GM21390 (cell line): ENCODE data around the gene GCKR.
"Not testable (repeated sequence)": the region's sequence is repeated elsewhere in the genome, so short reads cannot be mapped to it uniquely, and the experiment has no call there.

Experiments used
- ATAC-seq: cut with Tn5 transposase; IDR thresholded peaks from one replicate; pipeline ENCODE4 v1.9.1; 2021; ENCODE audit not compliant: unreplicated experiment

GCKR gene

DNA sequence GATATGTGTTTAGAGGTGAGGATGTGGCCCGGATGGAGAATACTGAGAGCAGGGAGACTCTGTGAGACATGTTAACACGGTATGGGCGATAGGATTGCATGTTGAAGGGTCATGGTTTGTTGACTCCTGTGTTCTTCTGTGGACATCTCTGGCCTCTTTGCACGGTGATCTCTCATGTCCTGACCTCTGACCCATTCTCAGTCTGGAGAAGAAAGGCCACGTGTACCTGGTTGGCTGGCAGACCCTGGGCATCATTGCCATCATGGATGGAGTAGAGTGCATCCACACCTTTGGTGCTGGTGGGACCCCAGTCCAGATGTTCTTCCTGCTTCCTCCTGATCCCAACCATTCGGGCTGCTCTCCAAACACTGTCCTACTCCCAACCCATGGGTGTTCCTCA lies 9.9 kb downstream of the GCKR start:
- ATAC-seq: no peak

DNA sequence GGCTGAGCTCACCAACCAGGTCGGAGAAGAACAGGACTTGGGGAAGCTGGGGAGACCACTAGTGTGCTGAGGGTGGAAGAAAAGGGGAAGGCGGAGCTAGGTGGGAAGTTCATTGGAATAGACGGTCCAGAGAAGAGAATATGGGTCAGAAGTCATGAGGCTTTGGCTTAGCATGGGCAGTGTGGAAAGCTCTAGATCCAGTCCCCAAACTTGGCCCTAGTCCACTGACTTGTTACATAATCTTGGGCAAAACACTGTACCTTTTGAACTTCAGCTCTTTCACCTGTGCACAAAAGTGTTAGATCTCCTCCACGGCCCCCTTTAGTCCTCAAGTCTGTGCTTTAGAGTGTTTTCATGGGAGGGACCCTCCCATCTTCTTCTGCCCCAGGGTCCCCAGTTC lies 10.7 kb downstream of the GCKR start:
- ATAC-seq: no peak

DNA sequence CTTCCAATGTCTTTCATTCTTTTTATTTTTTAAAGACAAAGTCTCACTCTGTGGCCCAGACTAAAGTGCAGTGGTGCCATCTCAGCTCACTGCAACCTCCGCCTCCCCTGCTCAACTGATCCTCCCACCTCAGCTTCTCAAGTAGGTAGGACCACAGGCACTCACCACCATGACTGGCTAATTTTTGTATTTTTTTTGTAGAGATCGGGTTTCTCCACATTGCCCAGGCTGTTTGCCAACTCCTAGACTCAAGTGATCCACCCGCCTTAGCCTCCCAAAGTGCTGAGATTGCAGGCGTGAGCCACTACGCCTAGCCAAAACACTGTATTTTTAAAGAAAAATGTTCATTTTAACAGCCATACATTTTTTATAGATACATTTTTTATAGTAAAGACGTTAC lies 12.7 kb downstream of the GCKR start:
- ATAC-seq: no peak

DNA sequence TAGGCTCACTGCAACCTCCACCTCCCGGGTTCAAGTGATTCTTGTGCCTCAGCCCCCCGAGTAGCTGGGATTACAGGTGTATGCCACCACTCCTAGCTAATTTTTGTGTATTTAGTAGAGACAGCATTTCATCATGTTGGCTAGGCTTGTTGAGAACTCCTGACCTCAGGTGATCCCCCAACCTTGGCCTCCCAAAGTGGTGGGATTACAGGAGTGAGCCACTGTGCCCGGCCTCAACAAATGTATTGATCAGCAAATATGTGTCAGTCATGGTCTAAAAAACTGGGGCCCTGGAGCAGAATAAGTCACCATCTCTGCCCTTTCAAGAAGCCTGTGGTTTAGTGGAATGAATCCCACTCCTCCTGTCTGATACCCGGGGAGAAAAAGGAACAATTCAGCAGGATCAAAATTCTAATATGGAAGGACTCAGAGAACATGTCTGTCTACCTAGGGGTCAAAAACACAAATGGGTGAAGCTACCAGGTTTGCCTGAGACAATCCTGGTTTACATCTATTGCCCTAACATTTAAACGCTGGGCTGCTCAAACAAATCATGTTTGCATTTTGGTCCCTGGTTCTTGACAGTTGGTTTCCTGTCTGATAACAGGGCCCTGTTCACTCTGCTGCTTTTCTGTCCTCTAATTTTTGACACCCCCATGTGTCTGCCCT lies 21.6 kb downstream of the GCKR start:
- no peak for ATAC-seq

DNA sequence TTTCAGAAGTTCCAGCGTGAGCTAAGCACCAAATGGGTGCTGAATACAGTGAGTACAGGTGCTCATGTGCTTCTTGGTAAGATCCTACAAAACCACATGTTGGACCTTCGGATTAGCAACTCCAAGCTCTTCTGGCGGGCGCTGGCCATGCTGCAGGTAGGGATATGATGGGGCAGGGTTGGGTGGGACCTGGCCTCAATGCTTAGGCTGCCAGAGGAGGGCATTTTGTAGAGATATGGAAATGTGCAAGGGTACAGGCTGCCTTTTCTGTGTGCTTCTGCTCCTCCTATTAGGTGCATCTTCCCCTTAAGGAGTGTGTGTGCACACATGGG lies 22.1 kb downstream of the GCKR start:
- no peak for ATAC-seq

DNA sequence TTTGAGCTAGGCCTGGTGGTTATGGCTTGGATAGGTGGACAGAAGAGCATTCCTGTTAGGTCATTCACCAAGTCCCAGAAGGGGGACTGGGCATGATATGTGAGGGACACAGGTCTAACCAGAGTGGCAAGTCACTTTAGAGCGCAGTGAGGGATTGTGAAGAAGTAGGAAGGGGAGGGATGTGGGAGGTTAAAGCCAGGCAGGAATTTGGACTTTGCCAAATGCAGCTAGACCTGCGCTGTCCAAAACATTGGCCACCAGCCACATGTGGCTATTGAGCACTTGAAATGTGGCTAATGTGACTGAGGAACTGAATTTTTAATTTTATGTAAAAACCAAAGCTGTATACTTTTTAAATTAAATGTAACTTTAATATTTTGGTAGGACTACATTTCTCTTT lies 23.7 kb downstream of the GCKR start:
- no peak for ATAC-seq

DNA sequence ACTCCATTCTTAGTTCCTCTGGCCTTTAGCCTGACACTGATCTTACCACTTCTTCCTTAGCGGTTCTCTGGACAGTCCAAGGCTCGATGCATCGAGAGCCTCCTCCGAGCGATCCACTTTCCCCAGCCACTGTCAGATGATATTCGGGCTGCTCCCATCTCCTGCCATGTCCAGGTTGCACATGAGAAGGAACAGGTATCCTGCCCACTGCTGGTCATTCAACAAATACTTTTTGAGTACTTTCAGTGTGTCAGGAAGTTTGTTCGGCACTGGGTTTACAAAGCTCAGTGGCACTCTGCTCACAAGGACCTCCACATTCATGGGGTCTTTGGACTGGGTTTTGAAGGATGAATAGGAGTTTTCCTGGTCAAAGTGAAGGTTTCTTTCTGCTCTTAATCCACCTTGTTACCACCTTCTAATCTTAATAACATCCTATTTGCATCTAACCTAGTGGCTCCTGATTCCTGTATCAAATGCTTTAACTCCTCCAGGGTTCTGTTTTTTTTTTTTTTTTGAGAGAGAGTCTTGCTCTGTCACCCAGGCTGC lies 25.8 kb downstream of the GCKR start:
- no peak for ATAC-seq

DNA sequence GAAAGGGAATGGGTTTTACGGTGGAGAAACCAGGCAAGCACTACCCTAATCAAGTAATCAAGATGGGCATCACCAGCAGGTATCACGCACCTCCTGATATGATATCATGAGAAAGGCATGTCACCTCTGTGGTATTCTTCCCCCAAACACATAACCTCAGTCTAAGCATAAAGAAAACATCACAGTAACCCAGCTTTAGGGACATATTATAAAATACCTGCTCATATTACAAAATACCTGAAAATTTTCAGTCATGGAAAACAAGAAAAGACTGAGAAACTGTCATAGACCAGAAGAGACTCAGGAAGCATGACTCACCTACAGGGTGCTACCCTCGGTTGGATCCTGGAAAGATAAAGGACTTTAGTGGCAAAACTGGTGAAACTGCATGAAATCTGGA lies 30.5 kb downstream of the GCKR start:
- ATAC-seq: no peak

DNA sequence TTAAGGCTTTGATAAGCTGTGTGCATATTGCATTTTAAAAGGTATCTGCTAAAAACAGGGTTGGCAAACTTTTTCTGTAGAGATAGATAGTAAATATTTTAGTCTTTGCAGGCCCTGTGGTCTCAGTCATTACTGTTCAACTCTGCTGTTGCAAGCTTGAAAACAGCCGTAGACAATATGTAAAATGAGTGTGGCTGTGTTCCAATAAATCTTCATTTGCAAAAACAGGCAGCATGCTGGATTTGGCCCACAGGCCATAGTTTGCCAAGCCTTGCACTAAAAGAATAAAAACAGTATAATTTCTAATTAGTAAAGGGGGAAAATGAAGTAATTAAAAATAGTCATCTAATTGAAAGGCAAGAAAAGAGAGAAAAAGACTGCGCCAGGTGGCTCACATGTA lies 35.3 kb downstream of the GCKR start:
- no peak for ATAC-seq

DNA sequence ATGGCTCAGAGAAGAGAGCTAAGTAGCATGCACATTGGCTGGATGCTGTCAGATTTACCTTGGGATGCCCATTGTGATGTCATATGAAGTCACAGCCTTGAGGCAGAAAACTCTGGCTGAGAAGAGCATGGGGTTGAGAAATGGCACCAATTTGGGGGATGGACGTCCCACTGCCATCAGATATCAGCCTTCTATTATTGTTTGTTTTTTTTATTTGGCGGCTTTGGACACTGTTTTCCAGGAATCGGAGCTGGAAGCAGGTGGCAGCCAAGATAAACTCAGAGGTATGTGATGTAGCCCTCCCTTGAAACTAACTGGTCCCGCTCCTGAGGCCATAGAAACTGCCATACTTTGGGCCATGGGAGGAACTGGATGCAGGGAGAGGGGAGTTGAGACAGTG lies 40.6 kb downstream of the GCKR start:
- no peak for ATAC-seq

DNA sequence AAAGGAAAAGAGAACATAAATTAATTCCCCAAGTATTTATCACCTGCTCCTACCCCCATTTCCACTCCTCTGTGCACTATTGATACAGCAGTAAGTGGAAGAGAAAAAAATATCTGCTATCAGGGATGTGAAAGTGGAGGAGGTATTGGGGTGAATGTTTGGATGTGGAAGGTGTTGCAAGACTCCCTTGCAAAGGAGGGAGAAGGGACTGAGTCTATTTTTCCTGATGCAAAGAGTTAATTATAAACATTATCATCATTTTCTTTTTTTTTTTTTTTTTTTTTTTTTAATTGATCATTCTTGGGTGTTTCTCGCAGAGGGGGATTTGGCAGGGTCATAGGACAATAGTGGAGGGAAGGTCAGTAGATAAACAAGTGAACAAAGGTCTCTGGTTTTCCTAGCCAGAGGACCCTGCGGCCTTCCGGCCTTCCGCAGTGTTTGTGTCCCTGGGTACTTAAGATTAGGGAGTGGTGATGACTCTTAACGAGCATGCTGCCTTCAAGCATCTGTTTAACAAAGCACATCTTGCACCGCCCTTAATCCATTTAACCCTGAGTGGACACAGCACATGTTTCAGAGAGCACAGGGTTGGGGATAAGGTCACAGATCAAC lies 42.3 kb downstream of the GCKR start:
- not testable (repeated sequence) for ATAC-seq

DNA sequence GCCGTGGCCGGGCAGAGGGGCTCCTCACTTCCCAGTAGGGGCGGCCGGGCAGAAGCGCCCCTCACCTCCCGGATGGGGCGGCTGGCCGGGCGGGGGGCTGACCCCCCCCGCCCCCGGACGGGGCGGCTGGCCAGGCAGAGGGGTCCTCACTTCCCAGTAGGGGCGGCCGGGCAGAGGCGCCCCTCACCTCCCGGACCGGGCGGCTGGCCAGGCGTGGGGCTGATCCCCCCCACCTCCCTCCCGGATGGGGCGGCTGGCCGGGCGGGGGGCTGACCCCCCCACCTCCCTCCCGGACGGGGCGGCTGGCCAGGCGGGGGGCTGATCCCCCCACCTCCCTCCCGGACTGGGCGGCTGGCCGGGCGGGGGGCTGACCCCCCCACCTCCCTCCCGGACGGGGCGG lies 43.0 kb downstream of the GCKR start:
- ATAC-seq: not testable (repeated sequence)

DNA sequence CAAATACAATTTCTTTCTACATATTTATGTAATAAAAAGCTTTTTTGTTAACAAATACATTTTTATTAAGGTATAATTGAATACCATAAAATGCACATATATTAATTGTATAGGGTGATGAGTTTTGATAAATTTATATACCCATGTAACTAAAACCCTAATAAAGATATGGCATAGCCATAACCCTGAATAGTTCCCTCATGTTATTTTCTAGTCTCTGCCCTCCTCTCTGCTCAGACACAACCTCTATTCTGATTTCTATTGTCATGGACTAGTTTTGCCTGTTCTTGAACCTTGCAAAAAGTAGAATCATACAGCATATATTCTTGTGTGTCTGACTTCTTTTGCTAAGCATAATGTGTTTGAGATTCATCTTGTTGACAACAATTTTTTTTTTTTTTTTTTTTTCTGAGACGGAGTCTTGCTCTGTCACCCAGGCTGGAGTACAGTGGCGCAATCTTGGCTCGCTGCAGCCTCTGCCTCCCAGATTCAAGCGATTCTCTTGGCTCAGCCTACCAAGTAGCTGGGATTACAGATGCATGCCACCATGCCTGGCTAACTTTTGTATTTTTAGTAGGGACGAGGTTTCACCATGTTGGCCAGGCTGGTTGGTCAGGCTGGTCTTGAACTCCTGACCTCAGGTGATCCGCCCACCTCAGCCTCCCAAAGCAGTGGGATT lies 47.6 kb downstream of the GCKR start:
- no peak for ATAC-seq

DNA sequence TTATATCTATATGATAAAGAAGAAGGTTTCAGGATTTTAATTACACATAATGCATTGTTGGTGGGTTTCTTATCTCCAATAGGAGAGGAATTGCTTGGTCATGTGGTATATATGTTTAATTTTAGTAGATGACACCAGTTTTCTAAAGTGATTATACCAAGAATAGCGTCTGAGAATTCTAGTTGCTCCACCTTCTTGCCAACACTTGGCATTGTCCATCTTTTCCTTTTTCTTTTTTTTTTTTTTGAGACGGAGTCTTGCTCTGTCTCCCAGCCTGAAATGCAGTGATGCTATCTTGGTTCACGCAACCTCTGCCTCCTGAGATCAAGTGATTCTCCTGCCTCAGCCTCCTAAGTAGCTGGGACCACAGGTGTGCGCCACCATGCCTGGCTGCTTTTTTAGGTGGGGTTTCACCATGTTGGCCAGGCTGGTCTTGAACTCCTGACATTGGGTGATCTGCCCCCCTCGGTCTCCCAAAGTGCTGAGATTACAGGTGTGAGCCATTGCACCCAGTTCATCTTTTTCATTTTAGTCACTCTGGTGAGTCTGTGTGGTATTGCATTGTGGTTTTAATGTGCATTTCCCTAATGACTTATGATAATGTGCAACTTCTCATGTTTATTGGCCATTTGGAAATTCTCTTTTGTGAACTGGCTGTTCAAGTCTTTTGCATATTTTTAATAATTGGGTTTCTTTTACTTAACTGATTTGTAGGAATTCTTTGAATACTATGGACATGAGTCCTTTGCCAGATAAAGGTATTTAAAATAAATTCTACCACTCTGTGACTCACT lies 48.9 kb downstream of the GCKR start:
- ATAC-seq: no peak

DNA sequence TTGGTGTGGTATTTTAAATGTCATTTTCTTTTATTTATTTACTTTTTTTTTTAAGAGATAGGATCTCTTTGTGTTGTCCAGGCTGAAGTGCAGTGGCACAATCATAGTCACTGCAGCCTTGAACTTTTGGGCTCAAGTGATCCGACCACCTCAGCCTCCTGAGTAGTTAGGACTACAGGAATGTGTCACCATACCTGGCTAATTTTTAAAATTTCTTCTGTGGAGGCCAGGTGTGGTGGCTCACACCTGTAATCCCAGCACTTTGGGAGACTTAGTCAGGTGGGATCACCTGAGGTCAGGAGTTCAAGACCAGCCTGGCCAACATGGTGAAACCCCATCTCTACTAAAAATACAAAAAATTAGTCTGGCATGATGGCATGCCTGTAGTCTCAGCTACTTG lies 52.7 kb downstream of the GCKR start:
- no peak for ATAC-seq

DNA sequence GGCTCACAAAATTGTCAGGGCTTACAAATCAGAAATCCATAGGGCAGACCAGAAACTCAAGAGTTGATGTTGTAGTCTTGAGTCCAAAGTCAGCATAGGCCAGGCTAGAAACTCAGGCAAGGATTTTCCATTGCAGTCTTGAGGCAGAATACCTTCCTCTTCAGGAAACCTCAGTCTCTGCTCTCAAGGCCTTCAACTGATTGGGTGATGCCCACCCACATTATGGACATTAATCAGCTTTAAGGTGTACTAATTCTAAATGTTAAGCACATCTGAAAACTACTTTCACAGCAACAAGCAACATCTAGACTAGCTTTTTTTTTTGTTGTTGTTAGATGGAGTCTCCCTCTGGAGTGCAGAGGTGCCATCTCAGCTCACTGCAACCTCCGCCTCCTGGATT lies 54.9 kb downstream of the GCKR start:
- no peak for ATAC-seq

DNA sequence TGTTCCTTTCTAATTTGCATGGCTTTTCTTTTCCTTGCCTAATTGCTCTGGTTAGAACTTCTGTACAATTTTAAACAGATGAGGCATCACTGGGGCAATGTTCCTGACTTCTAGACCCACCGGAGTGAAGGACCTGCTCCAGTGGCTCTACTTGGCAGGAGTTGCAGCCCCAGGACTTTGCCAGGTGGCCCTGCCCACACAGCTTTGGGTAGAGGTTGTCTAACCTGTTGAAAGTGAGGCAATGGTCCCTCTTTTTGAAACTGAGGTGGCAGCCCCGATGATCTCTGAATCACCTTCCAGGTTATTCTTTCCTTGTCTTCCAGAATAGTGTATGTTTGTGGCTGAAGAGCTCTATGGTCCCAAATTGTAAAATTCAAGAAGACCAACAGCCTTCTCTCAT lies 56.3 kb downstream of the GCKR start:
- ATAC-seq: no peak

DNA sequence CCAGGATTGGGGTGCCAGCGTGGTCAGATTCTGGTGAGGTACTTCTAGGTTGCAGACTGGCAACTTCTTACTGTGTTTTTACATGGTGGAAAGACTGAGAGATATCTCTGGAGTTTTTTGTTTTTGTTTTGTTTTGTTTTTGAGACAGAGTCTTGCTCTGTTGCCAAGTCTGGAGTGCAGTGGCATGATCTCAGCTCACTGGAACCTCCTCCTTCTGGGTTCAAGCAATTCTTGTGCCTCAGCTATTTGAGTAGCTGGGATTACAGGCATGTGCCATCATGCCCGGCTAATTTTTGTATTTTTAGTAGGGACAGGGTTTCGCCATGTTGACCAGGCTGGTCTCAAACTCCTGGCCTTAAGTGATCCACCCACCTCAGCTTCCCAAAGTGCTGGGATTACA lies 57.8 kb downstream of the GCKR start:
- not testable (repeated sequence) for ATAC-seq

DNA sequence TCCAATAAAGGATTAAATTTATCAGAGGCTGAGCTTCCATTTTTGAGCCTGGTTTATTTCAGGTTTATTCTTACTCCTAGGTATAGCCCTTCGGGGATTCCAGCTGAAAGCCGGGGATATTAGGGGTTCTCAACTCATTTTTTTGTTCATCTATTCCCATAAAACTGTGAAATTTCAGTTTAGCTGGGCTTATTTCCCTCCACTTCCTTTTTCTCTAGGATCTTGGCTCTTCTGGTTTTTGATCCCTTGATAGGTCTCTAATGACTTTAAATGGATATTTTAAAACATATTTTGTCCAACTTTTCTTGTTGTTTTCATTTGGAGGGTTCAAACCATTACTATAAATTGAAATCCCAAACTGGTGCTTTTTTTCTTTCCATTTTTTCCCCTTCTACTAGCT lies 62.6 kb downstream of the GCKR start:
- ATAC-seq: no peak

DNA sequence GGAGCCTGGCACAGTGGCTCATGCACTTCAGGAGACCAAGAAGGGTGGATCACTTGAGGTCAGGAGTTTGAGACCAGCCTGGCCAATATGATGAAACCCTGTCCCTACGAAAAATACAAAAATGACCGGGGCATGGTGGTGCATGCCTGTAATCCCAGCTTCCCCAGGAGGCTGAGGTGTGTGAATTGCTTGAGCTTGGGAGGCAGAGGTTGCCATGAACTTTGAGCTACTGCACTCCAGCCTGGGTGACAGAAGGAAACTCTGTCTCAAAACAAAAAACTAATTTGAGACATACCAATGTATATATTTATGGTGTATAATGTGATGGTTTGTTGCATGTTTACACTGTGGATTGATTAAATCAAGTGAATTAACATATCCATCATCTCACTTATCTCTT lies 64.4 kb downstream of the GCKR start:
- ATAC-seq: no peak

DNA sequence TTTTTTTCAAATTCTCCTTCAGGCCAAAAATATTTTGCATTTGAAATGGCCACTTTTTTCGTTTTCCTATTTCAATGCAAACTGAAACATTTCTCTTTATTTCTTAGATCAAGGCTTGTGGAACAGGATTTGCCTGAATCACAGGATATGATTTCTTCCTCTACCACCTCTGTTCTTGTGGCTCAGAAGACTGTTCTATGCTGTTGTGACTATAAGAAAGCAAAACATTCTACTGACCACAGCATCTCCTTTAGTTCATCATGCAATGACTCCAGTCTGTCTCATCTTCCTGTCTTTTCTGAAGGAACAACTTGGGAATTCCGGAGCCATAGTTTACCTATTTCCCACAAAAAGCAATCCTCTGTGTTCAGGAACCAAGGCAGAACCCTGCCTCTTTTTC lies 70.0 kb downstream of the GCKR start:
- ATAC-seq: no peak

DNA sequence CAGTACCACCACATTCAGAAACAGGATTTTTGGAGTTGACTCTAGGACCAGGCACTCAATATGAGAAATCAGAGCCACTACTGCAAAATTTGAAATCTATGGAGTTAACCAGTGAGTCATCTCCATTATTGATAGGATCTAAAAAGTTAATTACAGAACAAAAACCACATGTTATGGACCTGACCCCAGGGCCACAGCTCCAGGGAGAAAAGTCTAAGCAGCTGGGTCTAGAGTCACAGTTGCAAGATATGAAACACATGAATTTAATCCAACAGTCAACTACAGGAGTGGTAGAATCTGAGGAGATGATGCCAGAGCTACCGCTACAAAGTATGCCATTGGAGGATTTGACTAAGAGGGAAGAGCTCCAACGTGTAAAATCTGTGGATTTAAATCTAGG lies 72.8 kb downstream of the GCKR start:
- no peak for ATAC-seq
